HG02884 (cell line): Measurements from ENCODE around the gene OXTR.

Experiments
- ATAC-seq: cut with Tn5 transposase; IDR thresholded peaks from one replicate; pipeline ENCODE4 v1.9.1; 2021; ENCODE audit warnings: mild to moderate bottlenecking, moderate library complexity; ENCODE audit not compliant: unreplicated experiment

Gene OXTR

GRCh38 chr3:8769088-8769822 is at the start of gene OXTR:
Gene OXTR, minus strand, starts transcription at chr3:8769613. Its CDS starts 1,426 bp downstream, at chr3:8768187.
- ATAC-seq, result peak; percentile 73

GRCh38 chr3:8817486-8817885 is 48.1 kb upstream of the OXTR start:
- ATAC-seq, result no peak

- ATAC-seq, result no peak
Measured at GRCh38 chr3:8816106-8816505, 46.7 kb upstream of the OXTR start.

GRCh38 chr3:8813411-8813810 is 44.0 kb upstream of the OXTR start:
- ATAC-seq, result no peak

GRCh38 chr3:8810561-8810960 is 41.1 kb upstream of the OXTR start:
- no peak for ATAC-seq

GRCh38 chr3:8805774-8806173 is 36.4 kb upstream of the OXTR start:
- no peak for ATAC-seq

- ATAC-seq, result no peak
Measured at GRCh38 chr3:8802256-8802655, 32.8 kb upstream of the OXTR start.

GRCh38 chr3:8800016-8800415 is 30.6 kb upstream of the OXTR start:
- no peak for ATAC-seq

- ATAC-seq, result no peak
Measured at GRCh38 chr3:8794247-8794646, 24.8 kb upstream of the OXTR start.

GRCh38 chr3:8793242-8793641 is 23.8 kb upstream of the OXTR start:
- no peak for ATAC-seq

GRCh38 chr3:8790529-8790928 is 21.1 kb upstream of the OXTR start:
- no peak for ATAC-seq

GRCh38 chr3:8784676-8785435 is 15.4 kb upstream of the OXTR start:
- no peak for ATAC-seq

GRCh38 chr3:8780279-8780678 is 10.9 kb upstream of the OXTR start:
- ATAC-seq, result peak; percentile 49

- no peak for ATAC-seq
Measured at GRCh38 chr3:8778475-8778874, 9.1 kb upstream of the OXTR start.

- no peak for ATAC-seq
Measured at GRCh38 chr3:8777978-8778267, 8.5 kb upstream of the OXTR start.

- ATAC-seq, result peak; percentile 77
Measured at GRCh38 chr3:8777201-8777977, 8.0 kb upstream of the OXTR start.

- ATAC-seq, result no peak
Measured at GRCh38 chr3:8776406-8776805, 7.0 kb upstream of the OXTR start.

GRCh38 chr3:8775602-8776001 is 6.2 kb upstream of the OXTR start:
- ATAC-seq, result no peak

GRCh38 chr3:8775181-8775580 is 5.8 kb upstream of the OXTR start:
- no peak for ATAC-seq

- no peak for ATAC-seq
Measured at GRCh38 chr3:8773941-8774542, 4.6 kb upstream of the OXTR start.

- ATAC-seq, result peak; percentile 22
Measured at GRCh38 chr3:8768364-8769087, 887 bp downstream of the OXTR start.
